ENCODE results near the gene BID. TPM values are rescaled to one million over a fixed set of nuclear protein-coding genes. Genes with fewer than 3 reads are reported as not detected.

BID gene
- total RNA-seq, 2 experiments from 2014 or later, result 16.3 to 19.9 TPM

DNA sequence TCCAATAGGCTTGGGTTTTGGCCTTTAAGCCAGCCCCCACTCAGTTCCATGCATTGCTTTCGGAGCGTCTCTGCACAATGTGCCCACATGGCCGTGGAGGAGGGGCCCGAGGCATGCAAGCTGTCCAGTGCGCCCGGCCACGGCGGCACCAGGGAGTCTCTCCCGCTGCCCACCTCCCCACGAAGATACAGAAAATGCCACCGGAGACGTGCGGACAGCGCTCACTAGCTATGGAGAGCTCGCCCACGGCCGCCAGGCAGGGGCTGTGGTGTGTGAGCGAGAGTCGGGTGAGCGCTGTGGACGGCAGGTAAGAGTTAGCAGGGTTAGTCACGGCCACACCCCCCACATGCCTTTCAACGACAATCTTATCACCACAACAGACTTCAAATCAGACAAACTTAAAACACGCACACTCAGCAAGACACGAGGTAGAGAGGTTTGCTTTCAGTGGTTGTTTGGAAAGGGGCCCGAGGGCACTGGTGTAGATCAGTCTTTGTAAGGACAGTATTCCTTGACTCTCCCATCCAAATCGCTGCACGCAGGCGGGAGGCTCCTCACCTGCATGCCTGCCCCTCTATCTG is 18.7 kb upstream of the BID start:
- no peak overlapping the region for H3K27ac Mint-ChIP-seq
- DNase-seq (no peak), ATAC-seq (no peak)
- no peak for TF ChIP-seq CTCF (IDR thresholded peaks at IDR 0.05)
- H3K27me3 Mint-ChIP-seq, result no peaks in the 10 kb centered on the region
- H3K4me1 Mint-ChIP-seq (ENCODE audit: low read depth), result no peaks in the 10 kb centered on the region
- ChIA-PET CTCF (no interaction called here), POLR2A (no interaction called here)
- no peaks in the 10 kb centered on the region for H3K36me3 Mint-ChIP-seq (ENCODE audit: low read depth)
- intact Hi-C loops (cut with micrococcal nuclease), result no loop called here
- H3K9me3 Mint-ChIP-seq, result no peaks in the 10 kb centered on the region
- H3K4me3 Mint-ChIP-seq, result no peak overlapping the region

DNA sequence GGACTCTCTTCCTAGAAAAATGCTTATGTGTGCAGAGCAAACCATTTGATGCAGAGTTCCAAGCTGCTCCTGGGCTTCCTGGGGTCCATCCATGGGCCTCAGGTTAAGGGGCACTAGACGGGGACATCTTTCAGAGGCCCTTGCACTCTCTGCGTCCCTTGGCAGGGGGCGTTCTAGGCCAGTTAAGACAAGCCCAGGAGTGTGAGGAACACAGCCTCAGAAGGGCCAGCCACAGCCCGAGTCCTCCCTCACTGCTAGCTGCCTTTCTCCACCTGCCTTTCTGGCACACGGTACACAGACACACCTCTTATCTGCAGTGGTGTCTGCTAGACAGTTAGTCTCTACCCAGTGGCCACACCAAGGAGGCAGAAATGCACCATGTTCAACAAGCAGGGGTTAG is 18.0 kb upstream of the BID start:
- intact Hi-C loops (cut with micrococcal nuclease), result no loop called here
- no peak overlapping the region for H3K27ac Mint-ChIP-seq
- no peak overlapping the region for H3K4me3 Mint-ChIP-seq
- CTCF ChIA-PET, result no interaction called here
- H3K27me3 Mint-ChIP-seq, result no peaks in the 10 kb centered on the region
- H3K9me3 Mint-ChIP-seq, result no peaks in the 10 kb centered on the region
- ATAC-seq (no peak), DNase-seq (no peak)
- no peaks in the 10 kb centered on the region for H3K36me3 Mint-ChIP-seq (ENCODE audit: low read depth)
- TF ChIP-seq CTCF (IDR thresholded peaks at IDR 0.05), result no peak
- POLR2A ChIA-PET, result no interaction called here
- H3K4me1 Mint-ChIP-seq (ENCODE audit: low read depth), result no peaks in the 10 kb centered on the region

DNA sequence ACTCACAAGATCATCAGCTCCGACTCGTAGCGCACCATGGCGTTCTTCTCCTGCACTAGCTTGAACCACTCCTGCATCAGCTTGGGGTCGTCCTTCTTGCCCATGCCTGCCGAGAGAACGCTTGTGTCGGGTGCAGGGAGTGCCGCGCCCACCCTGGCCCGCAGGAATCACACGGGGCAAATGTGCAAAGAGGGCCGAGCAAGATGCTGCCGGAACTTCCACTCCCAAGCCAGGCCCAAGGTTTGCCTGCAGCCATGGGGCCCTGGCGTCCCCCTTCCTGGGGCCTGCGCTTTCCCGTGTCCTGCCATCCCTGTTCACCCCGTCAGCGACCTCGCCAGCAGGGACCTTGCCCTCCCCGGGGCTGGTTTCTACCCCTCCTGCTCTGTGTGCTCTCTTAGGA is 16.9 kb upstream of the BID start:
- ATAC-seq, result no peak

DNA sequence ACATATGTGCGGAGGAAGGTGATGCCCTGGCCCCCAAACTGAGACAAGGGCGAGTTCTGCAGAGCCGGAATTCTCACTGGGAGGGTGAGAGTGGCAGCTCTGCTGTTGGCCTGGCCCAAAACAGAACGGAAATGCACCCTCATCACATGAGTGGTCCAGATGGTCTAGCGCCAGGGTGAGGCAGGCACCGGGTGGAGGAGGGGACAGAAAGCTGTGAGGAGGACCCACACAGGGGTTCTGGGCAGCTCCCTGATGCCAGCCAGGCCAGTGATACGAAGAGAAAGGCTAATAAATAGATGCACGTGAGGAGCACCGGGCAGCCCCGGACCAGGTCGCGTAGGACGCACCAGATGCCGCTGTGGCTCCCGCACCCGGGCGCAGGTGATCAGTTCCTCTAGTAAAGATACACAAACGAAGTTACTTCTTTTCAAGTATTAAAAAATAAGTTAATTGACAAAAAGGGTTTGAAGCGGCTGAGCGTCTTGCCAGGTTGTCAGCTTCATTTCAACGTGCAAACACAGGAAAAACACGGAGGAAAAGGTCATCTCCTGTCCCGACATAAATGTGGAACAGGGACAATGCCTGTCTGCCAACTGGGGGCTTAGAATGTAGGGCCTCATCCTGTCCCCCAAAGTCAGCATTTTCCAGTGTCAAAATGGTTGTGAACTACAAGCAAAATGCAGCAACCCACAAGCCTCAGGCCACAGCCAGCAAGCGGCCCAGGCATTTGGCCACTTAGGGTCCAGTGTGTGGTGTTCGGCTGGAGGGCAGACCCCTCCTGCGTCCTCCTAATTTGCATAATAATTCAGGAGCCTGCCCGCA is 15.3 kb upstream of the BID start:
- Mint-ChIP-seq H3K9me3 (no peaks in the 10 kb centered on the region), H3K27me3 (no peaks in the 10 kb centered on the region), H3K36me3 (ENCODE audit: low read depth) (no peaks in the 10 kb centered on the region), H3K4me3 (no peak overlapping the region), H3K27ac (no peak overlapping the region), H3K4me1 (ENCODE audit: low read depth) (no peaks in the 10 kb centered on the region)
- no peak for DNase-seq
- ATAC-seq, result no peak
- TF ChIP-seq CTCF (IDR thresholded peaks at IDR 0.05), result no peak
- ChIA-PET CTCF (interaction anchor here (8.4 kb wide), 1 partner anchor 48 kb away, joined by 137 read pairs; no protein-coding TSS in a partner anchor), POLR2A (no interaction called here)
- intact Hi-C loops (cut with micrococcal nuclease), result no loop called here

More for the DNA sequence above, 16.9 kb upstream of the BID start:
- no peak for TF ChIP-seq CTCF (IDR thresholded peaks at IDR 0.05)
- intact Hi-C loops (cut with micrococcal nuclease), result no loop called here
- Mint-ChIP-seq H3K27ac (no peak overlapping the region), H3K4me1 (ENCODE audit: low read depth) (no peaks in the 10 kb centered on the region), H3K36me3 (ENCODE audit: low read depth) (no peaks in the 10 kb centered on the region), H3K4me3 (no peak overlapping the region), H3K27me3 (no peaks in the 10 kb centered on the region), H3K9me3 (no peaks in the 10 kb centered on the region)
- no peak for DNase-seq
- POLR2A ChIA-PET, result no interaction called here
- CTCF ChIA-PET, result interaction anchor here (0.8 to 8.4 kb wide), 3 partner anchors 39 to 58 kb away, joined by 3 to 137 read pairs (median 3); no protein-coding TSS in a partner anchor
